ENCODE data around the gene ATP11A.

DNA sequence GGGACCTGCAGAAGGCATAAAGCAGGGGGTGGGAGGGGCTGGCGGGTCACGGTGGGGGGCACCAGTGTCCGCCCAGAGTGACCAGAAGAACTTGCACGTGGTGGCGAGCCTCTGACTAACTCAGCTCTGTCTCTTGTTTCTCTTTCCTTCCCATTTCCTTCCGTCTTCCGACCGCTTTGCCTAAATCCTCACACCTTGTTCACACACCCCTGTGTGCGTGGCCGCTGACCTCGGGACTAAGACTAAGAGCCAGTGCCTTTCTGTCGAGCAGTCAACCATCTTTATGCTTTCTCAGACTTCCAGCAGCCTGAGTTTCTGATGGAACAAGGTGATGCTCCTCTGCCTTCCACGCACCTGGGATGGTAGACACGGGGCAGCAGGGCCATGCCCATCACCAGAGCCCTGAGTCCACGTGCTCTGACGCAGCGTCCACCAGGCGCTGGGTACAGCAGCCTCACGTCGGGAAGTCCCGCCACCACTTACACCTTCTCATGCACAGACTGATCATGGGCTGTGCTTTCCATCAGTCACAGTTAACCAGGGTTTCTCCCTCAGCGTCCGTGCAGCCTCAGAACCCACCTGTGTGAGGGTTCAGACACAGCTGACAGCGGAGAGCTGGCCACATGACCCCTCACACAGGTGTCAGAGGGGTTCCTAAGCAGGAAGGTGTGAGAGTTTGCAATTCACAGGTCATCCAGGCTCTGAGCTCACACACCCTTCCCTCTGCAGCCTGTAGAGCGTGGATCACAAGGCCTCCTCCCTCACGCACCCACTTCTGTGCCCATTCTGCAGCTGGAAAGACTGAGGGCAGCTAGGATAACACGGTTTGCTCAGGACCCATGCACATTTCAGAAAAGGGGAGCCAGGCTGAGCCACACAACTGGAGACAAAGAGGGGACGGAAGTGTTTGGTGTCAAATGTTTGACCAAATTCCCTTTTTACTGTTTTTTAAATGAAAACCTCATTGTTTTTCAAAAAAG lies 188.4 kb downstream of the ATP11A start:
- TF ChIP-seq POLR2AphosphoS5 (IDR thresholded peaks at IDR 0.05; ENCODE audit: borderline replicate concordance, low read depth, low read length): no peak
- TF ChIP-seq EZH2 (IDR thresholded peaks at IDR 0.05): no peak
